Measurements from ENCODE around the gene TMEM255B. TPM values are rescaled to one million over a fixed set of nuclear protein-coding genes. Genes with fewer than 3 reads are reported as not detected.

Gene TMEM255B
- total and polyA plus RNA-seq, 7 experiments from 2014 or later = 0.08 to 3.3 (median 1.3) TPM; not detected in 1

DNA sequence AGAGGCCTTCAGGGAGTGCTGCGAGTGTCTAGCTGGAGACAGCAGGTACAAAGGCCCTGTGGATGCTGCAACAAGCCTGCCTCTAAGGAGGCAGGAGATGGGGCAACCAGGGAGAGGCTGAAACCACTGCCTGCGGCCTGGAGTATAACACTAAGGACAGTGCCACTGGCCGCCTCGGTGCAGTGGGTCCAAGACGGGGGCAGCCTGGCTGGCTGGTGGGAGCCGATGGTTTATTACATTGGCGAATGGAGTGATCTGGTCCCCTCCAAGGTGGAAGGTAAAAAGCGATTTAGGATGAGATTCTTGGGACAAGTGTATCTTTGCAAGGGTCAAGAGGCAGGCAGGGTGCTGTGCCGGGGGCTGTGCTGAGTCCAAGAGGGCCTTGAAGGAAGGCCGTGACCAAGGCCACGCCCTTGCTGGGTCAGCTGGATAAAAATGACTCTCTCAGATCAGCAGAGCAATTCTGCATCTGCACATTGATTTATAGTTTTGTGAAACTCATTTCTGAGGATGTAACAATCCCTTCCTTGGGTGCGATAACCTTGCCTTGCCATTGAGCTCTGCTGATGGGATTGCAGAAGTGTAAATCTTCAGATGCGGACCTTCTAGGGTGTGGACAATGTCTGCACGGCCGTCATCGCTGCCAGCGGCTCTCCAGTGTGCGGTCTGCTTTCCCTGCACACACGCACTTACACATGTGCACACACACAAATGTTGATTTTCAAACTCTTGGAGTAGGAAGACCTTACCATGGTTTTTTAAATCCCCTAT lies 6.0 kb downstream of the TMEM255B start:
- no peak overlapping the region for H3K27ac Mint-ChIP-seq
- H3K27me3 Mint-ChIP-seq = peaks cover 30 to 41% (median 37%) of the 10 kb centered on the region in 5 donors
- H3K9me3 Mint-ChIP-seq = peaks cover 0 to 4% (median 0%) of the 10 kb centered on the region in 11 donors
- Histone ChIP-seq H3K36me3 (ENCODE audit: control insufficient read depth in 2 of 3, insufficient read depth in 3 of 3, low read length in 3 of 3) (no peaks in the 10 kb centered on the region), H3K27me3 (ENCODE audit: control insufficient read depth in 2 of 2, insufficient read depth in 2 of 2, low read length in 2 of 2) (peaks cover 0 to 2% of the 10 kb centered on the region in 2 donors), H3K4me1 (ENCODE audit: control insufficient read depth in 2 of 2, insufficient read depth in 2 of 2, low read length in 2 of 2) (peaks cover under 1% of the 10 kb centered on the region in 2 donors), H3K27ac (ENCODE audit: low read depth, low read length) (no peak overlapping the region), H3K4me3 (ENCODE audit: low read length) (no peak overlapping the region), H3K9me3 (ENCODE audit: control insufficient read depth in 2 of 3, low read length in 3 of 3) (no peaks in the 10 kb centered on the region)
- no peak for ATAC-seq
- DNase-seq = no peak
- CTCF ChIA-PET = no interaction called here
- H3K4me1 Mint-ChIP-seq = peaks cover 0 to 9% (median under 1%) of the 10 kb centered on the region in 7 donors
- no peak overlapping the region for H3K4me3 Mint-ChIP-seq
- intact Hi-C loops (cut with micrococcal nuclease) = no loop called here
- POLR2A ChIA-PET = no interaction called here
- no peaks in the 10 kb centered on the region for H3K36me3 Mint-ChIP-seq

DNA sequence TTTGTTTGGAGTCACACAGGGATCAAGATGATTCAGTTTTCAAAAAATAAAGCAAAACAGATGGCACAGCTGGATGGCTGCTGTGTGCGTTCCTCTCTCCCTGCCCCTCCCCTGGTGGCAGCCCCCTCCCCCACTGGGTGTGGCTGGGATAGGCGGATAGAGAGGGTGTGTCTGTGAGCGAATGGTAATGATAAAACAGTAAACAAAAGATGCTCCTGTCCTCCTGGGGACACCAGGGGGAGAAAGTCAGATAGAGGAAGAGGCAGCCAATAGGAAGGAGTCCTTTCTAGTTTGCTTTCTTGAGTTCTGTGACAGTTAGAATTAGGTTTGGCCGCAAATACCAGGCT lies 6.5 kb downstream of the TMEM255B start:
- ChIA-PET CTCF (no interaction called here), POLR2A (no interaction called here)
- peaks cover 0 to 3% (median 0%) of the 10 kb centered on the region in 7 donors for H3K4me1 Mint-ChIP-seq
- H3K27ac Mint-ChIP-seq = no peak overlapping the region
- Histone ChIP-seq H3K27ac (ENCODE audit: low read depth, low read length) (no peak overlapping the region), H3K9me3 (ENCODE audit: control insufficient read depth in 2 of 3, low read length in 3 of 3) (no peaks in the 10 kb centered on the region), H3K4me3 (ENCODE audit: low read length) (no peak overlapping the region), H3K4me1 (ENCODE audit: control insufficient read depth in 2 of 2, insufficient read depth in 2 of 2, low read length in 2 of 2) (no peaks in the 10 kb centered on the region), H3K27me3 (ENCODE audit: control insufficient read depth in 2 of 2, insufficient read depth in 2 of 2, low read length in 2 of 2) (no peaks in the 10 kb centered on the region), H3K36me3 (ENCODE audit: control insufficient read depth in 2 of 3, insufficient read depth in 3 of 3, low read length in 3 of 3) (no peaks in the 10 kb centered on the region)
- ATAC-seq (no peak), DNase-seq (no peak)
- peaks cover 0 to 3% (median 0%) of the 10 kb centered on the region in 11 donors for H3K9me3 Mint-ChIP-seq
- H3K27me3 Mint-ChIP-seq = peaks cover 25 to 37% (median 31%) of the 10 kb centered on the region in 5 donors
- intact Hi-C loops (cut with micrococcal nuclease) = no loop called here
- H3K4me3 Mint-ChIP-seq = no peak overlapping the region
- H3K36me3 Mint-ChIP-seq = no peaks in the 10 kb centered on the region

DNA sequence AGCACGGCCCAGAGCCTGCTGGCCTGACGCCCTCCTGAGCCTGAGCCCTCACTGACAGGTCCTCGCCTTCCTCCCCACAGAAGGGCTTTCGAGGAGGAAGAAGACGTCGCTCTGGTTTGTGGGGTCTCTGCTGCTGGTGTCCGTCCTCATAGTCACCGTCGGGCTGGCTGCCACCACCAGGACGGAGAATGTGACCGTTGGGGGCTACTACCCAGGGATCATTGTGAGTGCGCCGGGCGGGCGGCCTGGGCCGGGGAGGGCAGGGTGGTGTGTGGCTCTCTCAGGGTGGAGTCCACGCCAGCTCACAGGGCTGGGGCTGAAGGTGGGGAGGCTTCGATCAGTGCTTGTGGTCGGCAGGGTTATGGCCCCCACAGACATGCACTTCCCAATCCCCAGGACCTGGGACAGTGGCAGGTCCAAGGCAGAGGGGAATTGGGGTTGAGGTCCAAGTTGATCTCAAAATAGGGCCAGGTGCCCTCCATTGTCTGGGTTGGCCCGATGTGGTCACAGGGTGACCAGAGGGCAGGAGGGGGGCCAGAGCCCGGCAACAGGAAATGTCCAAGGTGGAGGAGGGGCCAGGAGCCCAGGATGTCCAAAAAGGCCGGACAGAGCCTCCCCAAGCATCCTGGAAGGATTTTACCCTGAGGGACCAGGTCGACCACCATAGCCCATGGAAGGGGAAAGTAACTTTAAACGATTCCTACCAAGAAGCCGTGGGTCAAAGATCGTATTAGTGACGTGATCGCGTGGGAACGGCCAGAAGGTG lies 7.2 kb downstream of the TMEM255B start:
- Mint-ChIP-seq H3K27me3 (peaks cover 19 to 30% (median 25%) of the 10 kb centered on the region in 5 donors), H3K4me3 (no peak overlapping the region), H3K9me3 (peaks cover 0 to 3% (median 0%) of the 10 kb centered on the region in 11 donors), H3K36me3 (no peaks in the 10 kb centered on the region), H3K4me1 (no peaks in the 10 kb centered on the region), H3K27ac (no peak overlapping the region)
- ATAC-seq (no peak), DNase-seq (no peak)
- Histone ChIP-seq H3K9me3 (ENCODE audit: control insufficient read depth in 2 of 3, low read length in 3 of 3) (no peaks in the 10 kb centered on the region), H3K36me3 (ENCODE audit: control insufficient read depth in 2 of 3, insufficient read depth in 3 of 3, low read length in 3 of 3) (no peaks in the 10 kb centered on the region), H3K4me3 (ENCODE audit: low read length) (no peak overlapping the region), H3K4me1 (ENCODE audit: control insufficient read depth in 2 of 2, insufficient read depth in 2 of 2, low read length in 2 of 2) (no peaks in the 10 kb centered on the region), H3K27ac (ENCODE audit: low read depth, low read length) (no peak overlapping the region), H3K27me3 (ENCODE audit: control insufficient read depth in 2 of 2, insufficient read depth in 2 of 2, low read length in 2 of 2) (no peaks in the 10 kb centered on the region)
- CTCF ChIA-PET = no interaction called here
- POLR2A ChIA-PET = interaction anchor here (1.1 kb wide), 1 partner anchor 12 kb away, joined by 3 read pairs; no protein-coding TSS in a partner anchor
- intact Hi-C loops (cut with micrococcal nuclease) = no loop called here

DNA sequence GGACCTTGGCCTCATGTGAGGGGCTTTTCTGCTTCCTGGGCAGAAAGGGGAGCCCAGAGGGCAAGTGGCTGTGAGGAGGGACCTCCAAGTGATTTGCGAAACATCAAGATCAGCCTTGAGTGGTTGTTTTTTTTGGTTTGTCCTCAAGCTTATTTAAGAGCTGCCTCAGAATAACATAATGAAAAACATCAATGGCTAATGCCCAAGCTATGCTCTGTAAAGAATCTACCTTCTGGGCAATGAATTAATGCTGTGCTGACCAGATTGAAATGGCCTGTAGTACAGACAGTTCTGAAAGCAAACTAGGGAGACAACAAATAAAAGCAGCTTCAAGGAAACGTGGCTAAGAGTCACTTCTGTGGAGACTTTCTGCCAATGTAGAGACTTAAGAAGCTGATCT lies 8.3 kb downstream of the TMEM255B start:
- ChIA-PET CTCF (no interaction called here), POLR2A (no interaction called here)
- no peak for ATAC-seq
- Histone ChIP-seq H3K27me3 (ENCODE audit: control insufficient read depth in 2 of 2, insufficient read depth in 2 of 2, low read length in 2 of 2) (no peaks in the 10 kb centered on the region), H3K27ac (ENCODE audit: low read depth, low read length) (no peak overlapping the region), H3K36me3 (ENCODE audit: control insufficient read depth in 2 of 3, insufficient read depth in 3 of 3, low read length in 3 of 3) (no peaks in the 10 kb centered on the region), H3K4me3 (ENCODE audit: low read length) (no peak overlapping the region), H3K4me1 (ENCODE audit: control insufficient read depth in 2 of 2, insufficient read depth in 2 of 2, low read length in 2 of 2) (no peaks in the 10 kb centered on the region), H3K9me3 (ENCODE audit: control insufficient read depth in 2 of 3, low read length in 3 of 3) (no peaks in the 10 kb centered on the region)
- Mint-ChIP-seq H3K27me3 (peaks cover 7 to 19% (median 13%) of the 10 kb centered on the region in 5 donors), H3K27ac (no peak overlapping the region), H3K4me3 (no peak overlapping the region), H3K9me3 (peaks cover 0 to 6% (median 3%) of the 10 kb centered on the region in 11 donors), H3K36me3 (no peaks in the 10 kb centered on the region), H3K4me1 (peaks cover 0 to 4% (median 0%) of the 10 kb centered on the region in 7 donors)
- DNase-seq = no peak
- intact Hi-C loops (cut with micrococcal nuclease) = no loop called here

DNA sequence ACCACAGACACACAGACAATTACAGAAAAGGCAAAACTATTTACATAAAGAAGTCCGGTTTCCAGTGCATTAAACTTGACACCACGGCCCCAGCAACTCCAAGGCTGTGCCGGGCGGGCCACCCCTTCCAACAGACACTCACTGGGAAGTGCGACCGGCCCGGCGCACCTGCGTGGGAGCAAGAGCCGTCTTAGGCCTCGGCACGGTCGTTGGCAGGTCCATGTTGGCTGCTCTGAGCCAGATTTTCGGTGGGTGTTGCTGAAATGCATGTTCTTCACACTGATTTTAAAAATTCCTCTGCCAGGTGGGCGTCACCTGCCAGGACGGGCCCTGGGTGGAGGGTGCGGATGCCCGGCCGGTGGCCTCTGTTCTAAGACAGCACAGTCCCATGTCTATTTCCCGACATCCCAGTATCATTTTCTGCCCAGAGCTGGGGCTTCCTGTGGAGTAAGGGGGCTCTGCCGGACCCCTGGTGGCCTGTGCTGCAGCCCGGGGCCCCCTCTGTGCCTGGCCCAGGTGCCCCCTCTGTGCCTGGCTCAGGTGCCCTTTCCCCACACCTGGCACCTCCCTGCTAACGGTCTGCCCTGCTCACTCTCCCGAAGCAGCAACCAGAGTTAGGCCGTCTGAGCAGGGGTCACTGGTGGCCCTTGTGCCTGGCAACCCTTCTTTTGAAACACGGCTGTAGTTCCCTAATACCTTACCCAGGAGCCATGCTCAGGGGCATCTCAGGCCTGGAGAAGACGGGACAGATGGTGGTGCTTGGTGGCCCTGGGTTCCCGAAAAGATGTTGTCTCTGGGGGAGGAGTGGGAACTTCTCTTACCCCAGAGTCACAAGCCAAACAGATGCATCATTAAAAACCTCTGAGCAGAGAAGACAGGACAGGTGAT lies 9.2 kb downstream of the TMEM255B start:
- intact Hi-C loops (cut with micrococcal nuclease) = no loop called here
- no peaks in the 10 kb centered on the region for H3K27me3 ChIP-seq (ENCODE audit: control insufficient read depth in 2 of 2, insufficient read depth in 2 of 2, low read length in 2 of 2)
- Mint-ChIP-seq H3K27me3 (peaks cover 4 to 10% (median 5%) of the 10 kb centered on the region in 5 donors), H3K4me3 (no peak overlapping the region), H3K27ac (no peak overlapping the region), H3K36me3 (no peaks in the 10 kb centered on the region), H3K9me3 (peaks cover 0 to 11% (median 4%) of the 10 kb centered on the region in 11 donors), H3K4me1 (peaks cover 0 to 6% (median 0%) of the 10 kb centered on the region in 7 donors)
- H3K9me3 ChIP-seq (ENCODE audit: control insufficient read depth in 2 of 3, low read length in 3 of 3) = no peaks in the 10 kb centered on the region
- H3K27ac ChIP-seq (ENCODE audit: low read depth, low read length) = no peak overlapping the region
- no peaks in the 10 kb centered on the region for H3K36me3 ChIP-seq (ENCODE audit: control insufficient read depth in 2 of 3, insufficient read depth in 3 of 3, low read length in 3 of 3)
- no peak overlapping the region for H3K4me3 ChIP-seq (ENCODE audit: low read length)
- no peaks in the 10 kb centered on the region for H3K4me1 ChIP-seq (ENCODE audit: control insufficient read depth in 2 of 2, insufficient read depth in 2 of 2, low read length in 2 of 2)
- DNase-seq (no peak), ATAC-seq (no peak)
- ChIA-PET CTCF (no interaction called here), POLR2A (no interaction called here)

DNA sequence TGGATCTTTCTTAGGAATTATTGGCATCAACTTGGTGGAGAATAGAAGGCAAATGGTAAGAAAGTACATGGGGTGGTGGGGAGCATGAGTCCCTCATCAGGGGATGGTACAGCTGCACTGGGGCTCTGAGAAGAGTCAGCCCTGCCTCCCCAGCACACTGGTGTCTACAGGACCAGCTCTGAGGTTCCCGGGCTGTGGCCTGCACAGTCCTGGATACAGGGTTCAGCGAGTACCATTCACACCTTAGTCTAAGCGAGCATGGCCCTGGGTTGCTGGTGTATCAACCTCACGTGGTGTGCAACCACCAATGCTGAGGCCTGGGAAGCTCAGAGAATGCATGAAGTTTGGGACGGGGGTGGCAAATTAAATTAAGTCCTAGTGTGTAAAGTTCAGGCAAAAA lies 10.1 kb downstream of the TMEM255B start:
- H3K27me3 Mint-ChIP-seq = peaks cover 0 to 4% (median 0%) of the 10 kb centered on the region in 5 donors
- no peaks in the 10 kb centered on the region for H3K36me3 ChIP-seq (ENCODE audit: control insufficient read depth in 2 of 3, insufficient read depth in 3 of 3, low read length in 3 of 3)
- H3K27me3 ChIP-seq (ENCODE audit: control insufficient read depth in 2 of 2, insufficient read depth in 2 of 2, low read length in 2 of 2) = no peaks in the 10 kb centered on the region
- intact Hi-C loops (cut with micrococcal nuclease) = no loop called here
- peaks cover 0 to 6% (median 0%) of the 10 kb centered on the region in 7 donors for H3K4me1 Mint-ChIP-seq
- no peaks in the 10 kb centered on the region for H3K36me3 Mint-ChIP-seq
- CTCF ChIA-PET = no interaction called here
- H3K27ac Mint-ChIP-seq = no peak overlapping the region
- DNase-seq (no peak), ATAC-seq (no peak)
- H3K9me3 Mint-ChIP-seq = peaks cover 0 to 11% (median 4%) of the 10 kb centered on the region in 11 donors
- POLR2A ChIA-PET = no interaction called here
- no peak overlapping the region for H3K4me3 Mint-ChIP-seq
- no peak overlapping the region for H3K4me3 ChIP-seq (ENCODE audit: low read length)
- no peaks in the 10 kb centered on the region for H3K4me1 ChIP-seq (ENCODE audit: control insufficient read depth in 2 of 2, insufficient read depth in 2 of 2, low read length in 2 of 2)
- no peak overlapping the region for H3K27ac ChIP-seq (ENCODE audit: low read depth, low read length)
- no peaks in the 10 kb centered on the region for H3K9me3 ChIP-seq (ENCODE audit: control insufficient read depth in 2 of 3, low read length in 3 of 3)
